Activated naive CD4-positive, alpha-beta T cell treated with anti-CD3 and anti-CD28 coated beads, Interleukin-2, amount 10 ng/mL, durations not matched to agents 7 days and 5 days (primary cell): ENCODE data around the gene CTBP2.
A peak's percentile ranks its signal among the peaks of the same experiment; 100 is the strongest.
"Not testable (repeated sequence)": the region's sequence is repeated elsewhere in the genome, so short reads cannot be mapped to it uniquely, and the experiment has no call there.

Experiments used
- CTCF ChIA-PET: fragments of 350-600 bp; sonication (Branson Sonifier 250); formaldehyde crosslinking; loops from one replicate; lab custom pipeline; 2021; ENCODE audit warnings: antibody characterized with exemption; lab: Charles Lee
- DNase-seq: peaks from one replicate; pipeline ENCODE4 v3.0.0-alpha.2; 2020
- H3K27ac Mint-ChIP-seq: one replicate; pipeline ENCODE4 v1.8.0; 2021; ENCODE audit warnings: mild to moderate bottlenecking, moderate library complexity, mixed read lengths
- H3K27me3 Mint-ChIP-seq: one replicate; pipeline ENCODE4 v1.8.0; 2021; ENCODE audit warnings: mild to moderate bottlenecking, mixed read lengths
- H3K36me3 Mint-ChIP-seq: one replicate; pipeline ENCODE4 v1.8.0; 2021; ENCODE audit warnings: mixed read lengths
- H3K4me1 Mint-ChIP-seq: one replicate; pipeline ENCODE4 v1.8.0; 2021; ENCODE audit warnings: mixed read lengths
- H3K4me3 Mint-ChIP-seq: one replicate; pipeline ENCODE4 v1.8.0; 2021; ENCODE audit warnings: mild to moderate bottlenecking, moderate library complexity, mixed read lengths
- H3K9me3 Mint-ChIP-seq: one replicate; pipeline ENCODE4 v1.8.0; 2021; ENCODE audit warnings: mixed read lengths

The CTBP2 gene

GRCh38 chr10:124988753-124989152, 171.6 kb downstream of the CTBP2 start:
- H3K4me3 Mint-ChIP-seq, H3K27me3 Mint-ChIP-seq, H3K27ac Mint-ChIP-seq, H3K9me3 Mint-ChIP-seq, DNase-seq, H3K4me1 Mint-ChIP-seq, CTCF ChIA-PET: not testable (repeated sequence)
- peaks cover 28% of the 10 kb centered on the region for H3K36me3 Mint-ChIP-seq

GRCh38 chr10:124987788-124988187, 172.6 kb downstream of the CTBP2 start:
- H3K4me3 Mint-ChIP-seq = no peak overlapping the region

DNA sequence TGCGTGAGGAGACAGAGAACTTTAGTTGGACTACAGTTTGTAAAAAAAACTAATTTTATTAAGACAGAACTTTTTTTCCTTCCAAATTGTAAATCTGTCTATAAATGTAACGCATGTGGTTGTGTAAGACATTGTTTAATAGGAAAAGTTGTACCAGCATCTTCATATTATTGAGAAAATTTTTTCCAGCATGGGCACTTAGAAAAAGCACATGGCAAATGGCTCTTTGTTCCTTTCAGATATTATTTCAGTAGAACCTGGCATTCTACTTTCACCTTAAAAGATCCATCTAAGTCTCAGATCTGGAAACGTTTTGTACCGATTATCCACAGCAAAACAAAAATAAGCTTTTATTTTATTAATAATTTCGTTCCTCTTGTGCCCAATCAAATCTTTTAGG, 175.2 kb downstream of the CTBP2 start:
- H3K4me3 Mint-ChIP-seq = no peak overlapping the region
- no peaks in the 10 kb centered on the region for H3K27me3 Mint-ChIP-seq
- H3K36me3 Mint-ChIP-seq = peaks cover 49% of the 10 kb centered on the region
- no peak overlapping the region for H3K27ac Mint-ChIP-seq
- H3K4me1 Mint-ChIP-seq = peaks cover 14% of the 10 kb centered on the region
- CTCF ChIA-PET = no interaction called here
- DNase-seq = no peak
- no peaks in the 10 kb centered on the region for H3K9me3 Mint-ChIP-seq

More at GRCh38 chr10:124987788-124988187, 172.6 kb downstream of the CTBP2 start:
- H3K4me1 Mint-ChIP-seq = peaks cover 12% of the 10 kb centered on the region
- CTCF ChIA-PET = no interaction called here
- no peaks in the 10 kb centered on the region for H3K27me3 Mint-ChIP-seq
- H3K9me3 Mint-ChIP-seq = no peaks in the 10 kb centered on the region
- peaks cover 37% of the 10 kb centered on the region for H3K36me3 Mint-ChIP-seq
- H3K27ac Mint-ChIP-seq = no peak overlapping the region
- no peak for DNase-seq

DNA sequence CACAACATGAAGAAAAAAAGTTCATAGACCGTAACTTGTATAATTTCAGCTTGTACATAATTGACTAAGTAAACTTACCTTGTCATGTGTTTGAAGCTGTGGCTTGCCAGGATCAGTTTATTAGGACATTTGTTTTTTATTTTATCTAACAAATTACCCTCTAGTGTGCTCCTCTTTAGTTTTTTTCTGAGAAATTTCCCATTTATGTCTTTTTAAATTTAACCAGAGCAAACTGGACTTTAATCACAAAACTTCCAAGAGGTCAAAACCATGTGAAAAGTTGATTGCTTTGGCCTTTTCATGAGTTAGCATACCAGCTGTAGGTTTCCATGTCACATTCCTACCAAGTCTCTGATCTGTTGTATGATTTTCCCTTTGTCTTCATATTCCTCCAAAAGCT, 176.0 kb downstream of the CTBP2 start:
- peaks cover 14% of the 10 kb centered on the region for H3K4me1 Mint-ChIP-seq
- DNase-seq = no peak
- H3K27ac Mint-ChIP-seq = no peak overlapping the region
- no peaks in the 10 kb centered on the region for H3K9me3 Mint-ChIP-seq
- H3K36me3 Mint-ChIP-seq = peaks cover 50% of the 10 kb centered on the region
- H3K4me3 Mint-ChIP-seq = no peak overlapping the region
- CTCF ChIA-PET = interaction anchor here (1.4 kb wide), 1 partner anchor 15 kb away, joined by 3 read pairs; no protein-coding TSS in a partner anchor
- no peaks in the 10 kb centered on the region for H3K27me3 Mint-ChIP-seq

- Mint-ChIP-seq H3K4me3 (no peak overlapping the region), H3K27me3 (no peaks in the 10 kb centered on the region), H3K36me3 (peaks cover 50% of the 10 kb centered on the region), H3K27ac (no peak overlapping the region), H3K4me1 (peaks cover 14% of the 10 kb centered on the region), H3K9me3 (no peaks in the 10 kb centered on the region)
- CTCF ChIA-PET = interaction anchor here (1.4 kb wide), 1 partner anchor 16 kb away, joined by 3 read pairs; no protein-coding TSS in a partner anchor
- DNase-seq = no peak
Observed at GRCh38 chr10:124983321-124983720, 177.0 kb downstream of the CTBP2 start.

- CTCF ChIA-PET = no interaction called here
- Mint-ChIP-seq H3K4me3 (no peak overlapping the region), H3K27me3 (no peaks in the 10 kb centered on the region), H3K9me3 (no peaks in the 10 kb centered on the region), H3K36me3 (peaks cover 39% of the 10 kb centered on the region), H3K27ac (no peak overlapping the region), H3K4me1 (peaks cover 15% of the 10 kb centered on the region)
- no peak for DNase-seq
Observed at GRCh38 chr10:124978376-124978725, 182.0 kb downstream of the CTBP2 start.

GRCh38 chr10:124977648-124978375, 182.6 kb downstream of the CTBP2 start:
- Mint-ChIP-seq H3K27me3 (no peaks in the 10 kb centered on the region), H3K9me3 (no peaks in the 10 kb centered on the region), H3K36me3 (peaks cover 36% of the 10 kb centered on the region), H3K4me1 (peaks cover 10% of the 10 kb centered on the region), H3K27ac (no peak overlapping the region), H3K4me3 (no peak overlapping the region)
- DNase-seq = no peak
- CTCF ChIA-PET = no interaction called here

GRCh38 chr10:124977161-124977560, 183.2 kb downstream of the CTBP2 start:
- Mint-ChIP-seq H3K36me3 (peaks cover 32% of the 10 kb centered on the region), H3K9me3 (no peaks in the 10 kb centered on the region), H3K27me3 (no peaks in the 10 kb centered on the region), H3K4me1 (peaks cover 8% of the 10 kb centered on the region), H3K4me3 (no peak overlapping the region), H3K27ac (no peak overlapping the region)
- DNase-seq = no peak
- CTCF ChIA-PET = no interaction called here

DNA sequence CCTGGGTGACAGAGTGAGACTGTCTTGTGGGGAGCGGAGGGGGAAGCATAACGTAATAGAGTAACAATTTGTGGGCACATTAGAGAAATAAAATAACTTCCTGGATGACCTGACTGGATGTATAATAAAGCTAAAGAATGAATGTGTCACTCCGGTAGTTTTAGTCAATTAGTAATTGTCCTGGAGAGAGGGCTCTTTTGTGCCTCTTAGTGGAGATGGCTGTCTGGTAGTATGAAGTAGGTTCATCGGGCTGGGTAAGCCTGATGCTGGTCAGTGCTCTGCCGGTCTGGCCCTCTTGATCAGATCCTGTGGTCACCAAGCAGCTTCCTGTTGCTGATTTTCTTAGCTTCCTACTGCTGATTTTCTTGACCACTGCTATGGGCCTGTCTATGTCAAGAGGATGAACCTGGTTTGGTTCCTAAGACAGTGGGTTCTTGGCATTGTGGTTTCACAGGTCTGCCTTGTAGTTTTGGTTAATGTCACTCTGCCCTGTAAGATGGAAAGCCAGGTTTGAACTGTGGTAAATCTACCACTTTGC, 184.3 kb downstream of the CTBP2 start:
- Mint-ChIP-seq H3K27me3 (no peaks in the 10 kb centered on the region), H3K27ac (peak overlapping the region; percentile 61), H3K4me1 (peaks cover 15% of the 10 kb centered on the region), H3K9me3 (no peaks in the 10 kb centered on the region), H3K36me3 (peaks cover 25% of the 10 kb centered on the region), H3K4me3 (no peak overlapping the region)
- no peak for DNase-seq
- CTCF ChIA-PET = no interaction called here

- Mint-ChIP-seq H3K27ac (no peak overlapping the region), H3K9me3 (no peaks in the 10 kb centered on the region), H3K4me1 (peaks cover 30% of the 10 kb centered on the region), H3K36me3 (peaks cover 24% of the 10 kb centered on the region), H3K27me3 (no peaks in the 10 kb centered on the region), H3K4me3 (no peak overlapping the region)
- CTCF ChIA-PET = no interaction called here
- no peak for DNase-seq
Observed at GRCh38 chr10:124974131-124974530, 186.2 kb downstream of the CTBP2 start.

- no peak for DNase-seq
- Mint-ChIP-seq H3K4me3 (no peak overlapping the region), H3K36me3 (peaks cover 32% of the 10 kb centered on the region), H3K4me1 (peaks cover 30% of the 10 kb centered on the region), H3K27me3 (no peaks in the 10 kb centered on the region), H3K27ac (no peak overlapping the region), H3K9me3 (no peaks in the 10 kb centered on the region)
- CTCF ChIA-PET = interaction anchor here (1.3 kb wide), 1 partner anchor 20 kb away, joined by 5 read pairs; no protein-coding TSS in a partner anchor
Observed at GRCh38 chr10:124972637-124973036, 187.7 kb downstream of the CTBP2 start.

DNA sequence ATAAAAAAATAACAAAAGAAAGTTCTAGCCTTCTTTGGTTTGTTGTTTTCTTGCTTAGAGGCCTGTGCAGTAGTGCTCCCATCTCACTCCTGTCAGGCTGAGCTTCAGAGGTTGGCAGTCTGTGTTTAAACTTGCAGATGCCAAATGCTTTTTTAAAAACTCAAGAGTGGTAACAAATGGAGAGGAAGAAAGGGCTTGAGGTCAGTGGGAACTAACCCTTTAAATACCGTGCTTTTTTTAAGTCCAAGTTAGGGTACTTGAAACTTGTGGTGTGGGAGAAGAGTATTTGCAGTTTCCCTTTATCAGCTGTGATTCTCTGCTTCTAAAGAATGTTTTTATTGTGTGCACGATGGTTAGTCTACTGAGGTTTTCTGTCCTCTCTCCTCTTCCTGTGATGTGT, 189.1 kb downstream of the CTBP2 start:
- Mint-ChIP-seq H3K36me3 (peaks cover 38% of the 10 kb centered on the region), H3K9me3 (no peaks in the 10 kb centered on the region), H3K27ac (peak overlapping the region; percentile 60), H3K4me1 (peaks cover 29% of the 10 kb centered on the region), H3K27me3 (no peaks in the 10 kb centered on the region), H3K4me3 (no peak overlapping the region)
- no peak for DNase-seq
- CTCF ChIA-PET = no interaction called here

DNA sequence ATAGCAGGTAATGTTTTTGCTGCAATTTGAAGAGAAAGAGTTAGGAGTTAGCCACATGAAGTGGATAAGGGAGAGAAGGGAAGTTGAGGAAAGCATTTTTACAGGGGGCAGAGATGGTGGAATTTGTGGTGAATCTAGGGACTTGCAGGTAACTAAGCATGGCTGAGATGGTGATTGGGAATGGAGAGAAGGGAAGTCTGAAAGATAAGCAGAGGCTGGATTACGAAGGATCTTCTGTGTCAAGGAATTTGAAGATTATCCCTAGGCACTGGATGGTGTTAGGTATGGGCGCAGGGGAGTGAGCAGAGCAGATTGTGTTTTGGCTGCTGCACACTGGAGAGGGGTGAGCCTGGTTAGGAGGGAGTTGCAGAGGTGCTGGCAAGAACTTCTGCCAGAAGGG, 193.1 kb downstream of the CTBP2 start:
- peaks cover 19% of the 10 kb centered on the region for H3K36me3 Mint-ChIP-seq
- H3K27ac Mint-ChIP-seq = no peak overlapping the region
- H3K4me3 Mint-ChIP-seq = no peak overlapping the region
- H3K27me3 Mint-ChIP-seq = no peaks in the 10 kb centered on the region
- DNase-seq = no peak
- peaks cover 22% of the 10 kb centered on the region for H3K4me1 Mint-ChIP-seq
- CTCF ChIA-PET = no interaction called here
- H3K9me3 Mint-ChIP-seq = no peaks in the 10 kb centered on the region

GRCh38 chr10:124966008-124966407, 194.4 kb downstream of the CTBP2 start:
- CTCF ChIA-PET = no interaction called here
- Mint-ChIP-seq H3K27ac (no peak overlapping the region), H3K27me3 (no peaks in the 10 kb centered on the region), H3K36me3 (peaks cover 22% of the 10 kb centered on the region), H3K9me3 (no peaks in the 10 kb centered on the region), H3K4me1 (peaks cover 18% of the 10 kb centered on the region), H3K4me3 (no peak overlapping the region)
- no peak for DNase-seq
